ENCODE measurements around the gene ADAMTSL5. TPM values are rescaled to one million over a fixed set of nuclear protein-coding genes. Genes with fewer than 3 reads are reported as not detected.

The ADAMTSL5 gene
- total and polyA plus RNA-seq, 2 of the 8 experiments (the other 6 are each of a cell fraction or from before 2014, with no cell fraction given), result 0.82 to 0.99 TPM

DNA sequence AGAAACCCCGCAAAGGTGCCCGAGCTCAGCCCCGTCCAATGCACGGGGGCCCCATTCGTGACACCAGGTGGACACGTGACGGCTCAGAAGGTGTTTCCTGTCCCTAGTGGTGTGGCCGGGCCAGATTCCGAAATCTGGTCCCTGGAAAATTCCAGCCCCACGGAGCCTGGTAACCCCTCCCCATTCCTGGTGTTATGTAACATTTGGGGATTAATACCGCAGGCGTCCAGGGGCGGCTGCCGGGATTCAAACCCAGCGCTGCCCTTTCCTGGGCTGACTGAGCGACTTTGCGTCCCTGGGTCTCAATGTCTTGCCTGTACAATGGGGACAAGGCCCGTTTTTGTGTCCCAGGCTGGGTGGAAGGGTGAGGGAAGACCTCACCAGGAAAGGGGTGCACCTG is 10.0 kb upstream of the ADAMTSL5 start:
- no peak overlapping the region for H3K4ac ChIP-seq (replicated peaks; ENCODE audit: insufficient read length, low read depth, low read length)
- no peaks in the 10 kb centered on the region for H3K9me3 ChIP-seq (ENCODE audit: insufficient read depth in 2 of 2, low read depth in 1 of 2, low read length in 1 of 2)
- 86% methylated on average over 18 of the region's 18 CpGs; no CpG with 5 or more reads in 1 of the 2 experiments for WGBS, 2 experiments (ENCODE audit: extremely low coverage in 1 of 2, insufficient coverage in 1 of 2, insufficient read length in 1 of 2, insufficient replicate concordance in 2 of 2, low coverage in 1 of 2, low lambda C conversion rate in 2 of 2, missing lambda C conversion rate in 1 of 2)
- H3K4me1 ChIP-seq (replicated peaks in 1 of 4; ENCODE audit: control insufficient read depth in 3 of 4, insufficient read depth in 4 of 4, low read length in 3 of 4), result peaks cover 0 to 3% (median 1%) of the 10 kb centered on the region in 4 experiments; a peak in 3 of 7 replicates
- H2AK5ac ChIP-seq (ENCODE audit: low read depth, low read length), result no peak overlapping the region
- H3K36me3 ChIP-seq (ENCODE audit: control insufficient read depth in 2 of 4, insufficient read depth in 4 of 4, low read length in 3 of 4), result no peaks in the 10 kb centered on the region; a peak in 1 of 8 replicates
- H3K79me1 ChIP-seq (ENCODE audit: low read depth, low read length), result no peaks in the 10 kb centered on the region
- peaks cover 8 to 14% of the 10 kb centered on the region in 2 experiments for H4K20me1 ChIP-seq (replicated peaks in 1 of 2; ENCODE audit: control insufficient read depth in 1 of 2, insufficient read depth in 2 of 2, low read length in 2 of 2)
- H2BK20ac ChIP-seq (ENCODE audit: low read length), result no peak overlapping the region
- no peak overlapping the region for H4K5ac ChIP-seq (ENCODE audit: insufficient read length, low read depth, low read length)
- H3K4me3 ChIP-seq (ENCODE audit: extremely low read depth in 1 of 4, insufficient read depth in 2 of 4, low read depth in 3 of 4, low read length in 4 of 4), result no peak overlapping the region
- CTCF ChIA-PET (ENCODE audit: partially characterized antibody), result interaction anchor here (0.8 to 1.5 kb wide), 2 partner anchors 8 to 24 kb away, joined by 3 to 4 read pairs; no protein-coding TSS in a partner anchor
- H2BK5ac ChIP-seq (ENCODE audit: low read depth, low read length), result no peak overlapping the region
- FAIRE-seq (no peak), DNase-seq (ENCODE audit: low read depth in 1 of 2, low spot score in 2 of 2) (no peak)
- H3K23ac ChIP-seq (ENCODE audit: insufficient read length), result no peak overlapping the region
- no peak overlapping the region for H2BK120ac ChIP-seq (replicated peaks; ENCODE audit: low read depth, low read length)
- H4K8ac ChIP-seq (ENCODE audit: extremely low read depth, insufficient read depth, low read length), result no peak overlapping the region
- no peak overlapping the region for H3K9ac ChIP-seq (replicated peaks in 1 of 4; ENCODE audit: extremely low read depth in 1 of 4, low read depth in 3 of 4, low read length in 3 of 4)
- H3K27ac ChIP-seq (ENCODE audit: low read depth, low read length), result no peak overlapping the region
- no peak overlapping the region for H2BK12ac ChIP-seq (ENCODE audit: low read depth, low read length)
- H3K56ac ChIP-seq (replicated peaks; ENCODE audit: insufficient read length, low read depth, low read length), result no peak overlapping the region
- POLR2A ChIA-PET (ENCODE audit: partially characterized antibody), result interaction anchor here (0.5 to 2.7 kb wide), 3 partner anchors 13 to 117 kb away, joined by 4 to 7 read pairs (median 4); partner anchors contain the start of gene MBD3
- H3K4me2 ChIP-seq (ENCODE audit: insufficient read depth in 1 of 2, low read depth in 2 of 2, low read length in 2 of 2), result no peak overlapping the region
- H3K14ac ChIP-seq (ENCODE audit: insufficient read length), result no peak overlapping the region
- no peaks in the 10 kb centered on the region for H3K79me2 ChIP-seq (ENCODE audit: control insufficient read depth in 1 of 2, insufficient read depth in 2 of 2, low read length in 2 of 2)
- peaks cover 8% of the 10 kb centered on the region; the same call in 1 of the 2 replicates for H3K23me2 ChIP-seq (ENCODE audit: low read depth, low read length)
- H2AFZ ChIP-seq (ENCODE audit: low read length), result no peak overlapping the region
- no peak overlapping the region for H3K18ac ChIP-seq (ENCODE audit: extremely low read depth, low read length)
- H4K91ac ChIP-seq (replicated peaks; ENCODE audit: insufficient read length, low read length), result no peak overlapping the region
- H3K27me3 ChIP-seq (replicated peaks in 1 of 4; ENCODE audit: control insufficient read depth in 3 of 4, extremely low read depth in 1 of 4, insufficient read depth in 3 of 4, low read length in 3 of 4), result peaks cover 19 to 36% (median 31%) of the 10 kb centered on the region in 4 experiments
- no peak overlapping the region for H2BK15ac ChIP-seq (ENCODE audit: low read length)
- no peak for TF ChIP-seq CREB1 (IDR thresholded peaks at IDR 0.05)
- TF ChIP-seq SRF (IDR thresholded peaks at IDR 0.05; ENCODE audit: low read depth, low read length), result no peak
- TF ChIP-seq TEAD4 (IDR thresholded peaks at IDR 0.05; ENCODE audit: low read depth, low read length), result no peak
- no peak for TF ChIP-seq YY1 (IDR thresholded peaks at IDR 0.05; ENCODE audit: low read depth, low read length)
- TF ChIP-seq TCF12 (IDR thresholded peaks at IDR 0.05; ENCODE audit: low read depth, low read length), result no peak
- TF ChIP-seq JUN (IDR thresholded peaks at IDR 0.05; ENCODE audit: low read depth, low read length), result no peak
- TF ChIP-seq RFX5 (IDR thresholded peaks at IDR 0.05; ENCODE audit: borderline replicate concordance, low read depth, low read length), result no peak
- TF ChIP-seq NRF1 (IDR thresholded peaks at IDR 0.05; ENCODE audit: low read depth, low read length), result no peak
- no peak for TF ChIP-seq USF2 (IDR thresholded peaks at IDR 0.05; ENCODE audit: low read length)
- TF ChIP-seq SAP30 (IDR thresholded peaks at IDR 0.05; ENCODE audit: insufficient read depth, insufficient replicate concordance, low read length), result no peak
- no peak for TF ChIP-seq TBP (IDR thresholded peaks at IDR 0.05; ENCODE audit: low read depth, low read length)
